Hepatocyte (in vitro differentiated cells): ENCODE data around the gene ERO1B.

Source experiments
- CTCF ChIP-seq: fragments of 200-600 bp; sonication (generic); IDR thresholded peaks from 2 replicates; pipeline ENCODE4 v1.5.1; 2016; ENCODE audit warnings: antibody characterized with exemption, mild to moderate bottlenecking; ENCODE audit not compliant: poor library complexity
- EZH2 ChIP-seq: fragments of 200-600 bp; sonication (generic); IDR thresholded peaks from 2 replicates; pipeline ENCODE4 v1.6.1; 2016; ENCODE audit warnings: antibody characterized with exemption, mild to moderate bottlenecking, borderline replicate concordance

GRCh38 chr1:236281198-236281653 lies 532 bp downstream of the ERO1B start:
- TF ChIP-seq EZH2 (no peak), CTCF (no peak)
